ENCODE measurements around the gene CTSF.
"Not testable (repeated sequence)": the region's sequence is repeated elsewhere in the genome, so short reads cannot be mapped to it uniquely, and the experiment has no call there.

CTSF gene

DNA sequence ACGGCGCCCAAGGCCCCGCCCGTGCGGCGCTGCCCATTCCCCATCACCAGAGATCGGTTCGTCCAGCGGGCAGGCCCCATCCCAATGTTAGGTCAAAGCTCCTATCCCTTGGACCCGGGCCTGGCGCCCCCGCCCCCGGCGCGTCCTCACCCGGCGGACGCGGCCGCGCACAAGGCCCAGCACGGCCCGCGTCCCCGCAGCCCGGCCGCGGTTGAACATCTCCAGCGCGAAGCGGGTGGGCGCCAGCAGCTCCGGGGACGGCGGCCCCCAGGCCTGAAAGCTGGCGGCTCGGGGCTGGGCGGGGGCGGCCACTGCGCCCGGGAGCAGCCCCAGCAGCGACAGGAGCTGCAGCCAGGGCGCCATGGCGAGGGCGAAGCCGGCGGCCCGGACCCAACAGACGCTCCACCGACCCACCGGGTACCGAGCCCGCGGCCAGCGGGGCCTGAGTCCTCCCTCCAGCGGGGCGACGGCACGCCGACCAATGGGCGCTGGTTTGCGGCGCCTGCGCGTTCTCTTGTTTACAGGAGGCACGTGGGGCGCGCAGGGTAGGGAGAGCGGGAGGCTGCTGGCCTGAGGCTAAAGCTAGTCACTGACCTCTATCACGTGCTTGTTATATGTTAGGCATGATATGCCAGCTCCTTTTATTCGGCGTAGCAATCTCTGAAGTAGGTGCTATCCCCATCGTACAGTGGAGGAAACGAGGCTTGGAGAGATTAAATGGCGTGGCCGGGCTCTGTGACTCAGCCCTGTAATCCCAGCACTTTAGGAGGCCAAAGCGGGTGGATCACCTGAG is at the start of gene CTSF:
CTSF (minus strand) TSS at position 483 of the 793 bp plus-strand sequence; CDS start at position 363, 120 bp downstream.
- peak; percentile 94 for DNase-seq

DNA sequence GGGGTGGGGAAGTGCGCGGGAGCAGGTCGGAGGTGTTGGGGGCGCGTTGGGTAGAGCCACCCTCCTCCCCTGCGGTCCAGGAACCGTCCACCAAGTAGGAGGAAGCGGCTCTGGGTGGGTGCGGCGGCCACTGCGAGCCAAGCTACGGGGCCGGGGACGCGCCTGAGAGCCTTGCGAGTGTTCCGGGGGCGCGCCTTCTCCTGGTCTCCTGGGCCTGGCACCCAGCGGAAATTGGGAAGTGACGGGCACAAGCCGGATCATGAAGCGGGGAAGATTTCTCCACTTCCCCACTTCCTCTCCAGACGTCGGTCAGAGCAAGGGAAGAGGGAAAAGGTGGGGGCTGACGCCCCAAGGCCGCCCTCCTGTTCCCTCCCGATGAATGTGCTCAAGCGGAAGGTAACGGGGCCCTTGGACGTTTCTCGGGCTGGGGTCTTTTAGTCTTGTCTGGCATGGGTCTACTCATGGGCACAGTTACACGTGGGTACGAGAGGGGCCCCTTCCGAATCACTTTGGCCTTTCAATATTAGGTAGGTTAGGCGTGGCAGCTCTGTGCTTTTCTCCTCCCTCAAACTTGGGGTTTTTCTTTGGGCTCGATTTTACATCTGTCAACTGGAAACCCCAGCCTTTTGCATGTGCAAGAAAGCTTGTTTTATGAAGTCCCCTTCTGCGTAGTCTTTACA is 48.9 kb upstream of the CTSF start:
- DNase-seq: no peak

DNA sequence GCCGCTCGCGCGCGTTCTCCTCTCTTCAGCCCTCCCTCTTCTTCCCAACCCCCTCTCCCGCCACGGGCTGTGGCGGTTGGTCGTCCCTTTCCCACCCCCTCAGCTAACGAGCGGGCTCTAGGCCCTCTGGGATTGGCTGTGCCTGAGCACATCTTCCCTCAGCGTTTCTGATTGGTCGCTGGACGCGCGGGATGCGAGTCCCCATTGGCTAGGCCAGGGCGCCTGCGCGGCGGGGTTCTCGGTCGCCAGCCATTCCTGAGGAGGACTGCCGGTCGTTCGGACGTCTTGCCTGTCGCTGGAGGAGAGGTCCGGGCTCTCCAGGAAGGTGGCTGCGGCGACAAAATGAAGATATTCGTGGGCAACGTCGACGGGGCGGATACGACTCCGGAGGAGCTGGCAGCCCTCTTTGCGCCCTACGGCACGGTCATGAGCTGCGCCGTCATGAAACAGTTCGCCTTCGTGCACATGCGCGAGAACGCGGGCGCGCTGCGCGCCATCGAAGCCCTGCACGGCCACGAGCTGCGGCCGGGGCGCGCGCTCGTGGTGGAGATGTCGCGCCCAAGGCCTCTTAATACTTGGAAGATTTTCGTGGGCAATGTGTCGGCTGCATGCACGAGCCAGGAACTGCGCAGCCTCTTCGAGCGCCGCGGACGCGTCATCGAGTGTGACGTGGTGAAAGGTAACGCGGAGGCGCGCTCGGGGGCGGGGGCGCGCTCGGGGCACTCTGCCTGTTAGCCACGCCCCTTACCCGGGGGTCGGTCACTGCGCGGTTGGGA is 48.2 kb upstream of the CTSF start, which contains the start of gene RBM14:
RBM14 (plus strand) TSS at position 252 of the 776 bp plus-strand sequence; CDS start at position 343, 91 bp downstream.
- peak; percentile 100 for DNase-seq

DNA sequence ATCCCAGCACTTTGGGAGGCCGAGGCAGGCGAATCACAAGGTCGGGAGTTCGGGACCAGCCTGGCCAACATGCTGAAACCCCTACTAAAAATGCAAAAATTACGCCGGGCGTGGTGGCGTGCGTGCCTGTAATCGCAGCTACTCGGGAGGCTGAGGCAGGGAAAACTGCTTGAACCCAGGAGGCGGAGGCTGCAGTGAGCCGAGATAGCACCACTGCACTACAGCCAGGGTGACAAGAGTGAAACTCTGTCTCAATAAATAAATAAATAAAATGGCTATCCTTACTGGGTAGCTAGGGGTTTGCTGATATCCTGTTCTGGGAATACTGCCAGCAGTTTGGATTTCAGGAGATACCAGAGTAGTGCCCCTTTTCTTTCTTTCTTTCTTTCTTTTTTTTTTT is 45.7 kb upstream of the CTSF start:
- DNase-seq: no peak

DNA sequence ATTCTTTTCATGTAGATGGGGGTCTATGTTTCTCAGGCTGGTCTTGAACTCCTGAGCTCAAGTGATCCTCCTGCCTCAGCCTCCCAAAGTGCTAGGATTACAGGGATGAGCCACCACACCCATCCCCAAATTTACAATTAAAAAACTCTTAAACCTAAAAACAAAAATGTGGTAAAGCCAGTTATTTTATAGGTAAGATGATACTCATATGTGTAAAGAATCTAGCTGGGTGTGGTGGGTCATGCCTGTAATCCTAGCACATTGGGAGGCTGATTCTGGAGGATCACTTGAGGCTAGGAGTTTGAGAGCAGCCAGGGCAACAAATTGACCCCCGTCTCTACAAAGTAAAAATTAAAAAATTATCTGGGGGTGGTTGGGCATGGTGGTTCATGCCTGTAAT is 44.1 kb upstream of the CTSF start:
- DNase-seq: no peak

GRCh38 chr11:66609721-66610617 is 41.6 kb upstream of the CTSF start:
- no peak for DNase-seq

- no peak for DNase-seq
Observed at GRCh38 chr11:66607126-66607834, 38.9 kb upstream of the CTSF start.

- not testable (repeated sequence) for DNase-seq
Observed at GRCh38 chr11:66606608-66607007, 38.2 kb upstream of the CTSF start.

DNA sequence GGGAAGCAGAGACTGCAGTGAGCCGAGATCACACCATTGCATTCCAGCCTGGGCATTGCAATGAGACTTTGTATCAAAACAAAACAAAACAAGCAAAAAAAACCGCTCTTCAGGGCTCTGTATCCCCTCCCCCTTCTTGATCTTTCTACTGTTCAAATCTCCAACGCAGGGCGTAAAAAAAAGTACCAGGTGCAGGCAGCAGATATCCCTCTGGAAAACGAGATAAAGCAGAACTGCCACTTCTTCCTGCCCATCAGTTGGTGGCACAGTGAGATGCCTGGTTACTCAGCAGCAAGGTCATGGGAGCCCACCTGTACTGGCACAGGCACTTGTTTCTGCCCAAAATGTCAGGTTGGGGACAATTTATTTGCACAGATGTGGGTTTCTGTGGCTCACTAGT is 35.7 kb upstream of the CTSF start:
- no peak for DNase-seq

DNA sequence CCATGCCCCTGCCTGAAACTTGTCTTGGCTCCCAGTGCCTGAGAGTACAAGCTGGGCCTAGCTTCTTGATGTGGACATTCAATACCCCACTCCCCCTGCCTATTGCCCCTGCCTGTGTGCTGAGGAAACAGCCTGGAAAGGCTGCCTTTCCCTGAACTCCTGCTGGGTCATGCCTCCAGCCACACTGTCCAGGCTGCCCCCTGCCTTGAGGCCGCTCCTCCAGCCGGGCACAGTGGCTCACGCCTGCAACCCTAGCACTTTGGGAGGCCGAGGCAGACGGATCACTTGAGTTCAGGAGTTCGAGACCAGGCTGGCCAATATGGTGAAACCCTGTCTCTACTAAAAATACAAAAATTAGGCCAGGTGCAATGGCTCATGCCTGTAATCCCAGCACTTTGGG is 34.7 kb upstream of the CTSF start:
- DNase-seq: no peak

- DNase-seq: no peak
Observed at GRCh38 chr11:66600631-66601233, 32.3 kb upstream of the CTSF start.

DNA sequence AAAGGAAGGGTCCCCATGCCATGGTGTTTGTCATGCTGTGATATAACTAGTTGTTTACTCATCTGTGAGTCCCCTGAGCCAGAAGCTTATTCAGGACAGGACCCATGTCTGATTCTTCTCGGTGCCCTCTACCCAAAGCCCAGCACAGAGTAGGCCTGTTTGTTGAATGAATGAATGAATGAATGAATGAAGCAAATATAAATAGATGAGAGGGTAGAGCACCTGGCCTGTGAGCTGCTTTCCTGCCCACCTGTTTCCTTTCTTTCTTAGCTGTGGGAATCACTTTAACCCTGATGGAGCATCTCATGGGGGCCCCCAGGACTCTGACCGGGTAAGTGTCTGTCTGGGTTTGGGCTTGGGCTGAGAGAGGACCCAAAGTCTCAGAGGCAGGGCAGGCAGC is 31.8 kb upstream of the CTSF start:
- no peak for DNase-seq

DNA sequence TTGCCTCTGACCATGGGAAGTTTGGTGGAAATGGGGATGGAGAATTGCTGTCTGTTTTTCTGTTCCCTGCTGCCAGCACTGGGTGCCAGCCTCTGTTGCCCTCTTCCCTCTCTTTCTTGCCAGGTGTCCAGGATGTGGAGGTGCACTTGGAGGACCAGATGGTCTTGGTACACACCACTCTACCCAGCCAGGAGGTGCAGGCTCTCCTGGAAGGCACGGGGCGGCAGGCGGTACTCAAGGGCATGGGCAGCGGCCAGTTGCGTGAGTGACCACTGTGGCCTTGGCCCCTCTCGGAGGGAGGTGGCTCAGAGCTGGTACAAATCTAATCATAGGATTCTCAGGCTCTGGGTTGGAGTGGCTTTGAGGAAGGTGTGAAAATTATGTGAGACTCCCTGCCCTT is 30.6 kb upstream of the CTSF start:
- no peak for DNase-seq

- DNase-seq: peak; percentile 47
Observed at GRCh38 chr11:66595245-66595904, 27.0 kb upstream of the CTSF start.

DNA sequence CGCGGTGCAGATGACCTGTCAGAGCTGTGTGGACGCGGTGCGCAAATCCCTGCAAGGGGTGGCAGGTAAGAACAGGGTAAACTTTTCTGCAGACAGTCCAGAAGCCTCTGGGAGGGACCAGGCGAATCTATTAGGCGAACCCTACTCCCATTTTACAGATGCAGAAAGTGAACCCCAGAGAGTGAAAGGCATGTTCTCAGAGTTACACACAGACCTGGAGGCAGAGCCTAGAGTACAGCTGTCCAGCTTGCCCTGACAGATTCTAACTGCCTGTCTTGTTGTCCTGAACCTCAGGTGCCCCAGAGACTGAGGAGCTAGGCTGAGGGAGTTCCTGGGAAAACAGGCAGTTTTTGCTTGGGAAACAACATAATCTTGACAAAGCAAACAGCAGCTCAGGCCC is 25.2 kb upstream of the CTSF start:
- DNase-seq: no peak

DNA sequence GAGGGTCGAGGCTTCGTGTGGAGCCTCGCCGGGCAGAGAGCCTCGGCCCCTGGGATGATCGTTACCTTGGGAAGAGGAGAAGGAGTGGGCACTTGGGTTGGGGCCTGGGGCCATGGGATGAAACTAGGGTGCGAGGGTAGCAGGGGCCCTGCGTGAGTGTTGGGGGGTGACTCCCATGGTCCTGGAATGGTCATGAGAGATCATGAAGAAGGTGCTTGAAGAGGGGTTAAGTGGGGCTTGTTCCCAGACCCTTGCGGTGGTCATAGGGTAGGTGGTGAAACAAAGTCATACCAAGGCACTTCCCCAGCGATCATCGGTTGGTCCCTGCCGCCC is 24.9 kb upstream of the CTSF start:
- DNase-seq: no peak

- DNase-seq: peak; percentile 98
Observed at GRCh38 chr11:66592457-66593302, 24.3 kb upstream of the CTSF start, which contains the start of the genes CCDC87 and CCS. Gene CCDC87 (minus strand): TSS chr11:66593063. CDS start chr11:66593015, 48 bp downstream. Gene CCS (plus strand): TSS chr11:66593185. CDS start chr11:66593262, 77 bp downstream.

DNA sequence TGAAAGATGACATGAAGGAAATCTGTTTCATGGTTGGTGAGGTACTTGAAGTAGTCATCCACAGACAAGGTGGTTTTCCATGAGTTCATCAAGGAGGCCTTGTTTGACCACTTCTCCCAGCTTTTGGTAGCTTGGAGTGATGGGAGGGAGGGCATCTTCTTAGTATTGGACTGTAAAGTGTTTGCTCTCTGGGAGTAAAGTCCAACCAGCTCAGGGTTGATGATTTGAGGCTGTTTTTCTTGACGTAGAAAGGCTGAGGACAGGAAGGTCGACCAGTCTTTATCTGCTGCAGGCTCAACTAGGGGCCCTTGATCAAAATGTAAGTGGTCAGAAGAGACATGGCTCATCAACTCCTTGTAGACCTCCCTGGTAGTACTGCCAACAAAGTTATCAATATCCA is 22.8 kb upstream of the CTSF start:
- DNase-seq: no peak

- DNase-seq: no peak
Observed at GRCh38 chr11:66589996-66590675, 21.7 kb upstream of the CTSF start.

Measured in NCI-H69 (cell line).